ENCODE results near the gene NARF. TPM values are rescaled to one million over a fixed set of nuclear protein-coding genes. Genes with fewer than 3 reads are reported as not detected.

NARF gene
- total and polyA plus RNA-seq, 2 experiments from 2014 or later: 66.1 to 67.1 TPM

- TF ChIP-seq ZNF462 (CRISPR knock-in tag; IDR thresholded peaks at IDR 0.05): no peak
- no peak for TF ChIP-seq ZNF114 (CRISPR knock-in tag; IDR thresholded peaks at IDR 0.05)
- TF ChIP-seq STAT1 (IDR thresholded peaks at IDR 0.05; ENCODE audit: unreplicated experiment): no peak
- TF ChIP-seq, protein P1, sequence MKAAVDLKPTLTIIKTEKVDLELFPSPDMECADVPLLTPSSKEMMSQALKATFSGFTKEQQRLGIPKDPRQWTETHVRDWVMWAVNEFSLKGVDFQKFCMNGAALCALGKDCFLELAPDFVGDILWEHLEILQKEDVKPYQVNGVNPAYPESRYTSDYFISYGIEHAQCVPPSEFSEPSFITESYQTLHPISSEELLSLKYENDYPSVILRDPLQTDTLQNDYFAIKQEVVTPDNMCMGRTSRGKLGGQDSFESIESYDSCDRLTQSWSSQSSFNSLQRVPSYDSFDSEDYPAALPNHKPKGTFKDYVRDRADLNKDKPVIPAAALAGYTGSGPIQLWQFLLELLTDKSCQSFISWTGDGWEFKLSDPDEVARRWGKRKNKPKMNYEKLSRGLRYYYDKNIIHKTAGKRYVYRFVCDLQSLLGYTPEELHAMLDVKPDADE (IDR thresholded peaks at IDR 0.05): no peak
- no peak for TF ChIP-seq EZH2 (IDR thresholded peaks at IDR 0.05; ENCODE audit: low read depth, unreplicated experiment)
- TF ChIP-seq POLR2AphosphoS5 (IDR thresholded peaks at IDR 0.05; ENCODE audit: low read depth): no peak
- no peak for TF ChIP-seq JUNB (IDR thresholded peaks at IDR 0.05; ENCODE audit: unreplicated experiment)
- TF ChIP-seq ZNF331 (CRISPR knock-in tag; IDR thresholded peaks at IDR 0.05; ENCODE audit: low read depth): no peak
- no peak for TF ChIP-seq NANOG (IDR thresholded peaks at IDR 0.05; ENCODE audit: borderline replicate concordance)
- TF ChIP-seq CREB1 (CRISPR knock-in tag; IDR thresholded peaks at IDR 0.05; ENCODE audit: low read depth): no peak
Observed at GRCh38 chr17:82433560-82434215, 24.9 kb upstream of the NARF start (continued).
